ENCODE measurements around the gene RGS6.

- TF ChIP-seq POLR2A (IDR thresholded peaks at IDR 0.05) (no peak), CTCF (IDR thresholded peaks at IDR 0.05) (no peak)
Observed at GRCh38 chr14:72540836-72541235, 608.6 kb downstream of the RGS6 start.

Data from thyroid gland (tissue), 4 donors.